ENCODE measurements around the gene PSMB3. TPM values are rescaled to one million over a fixed set of nuclear protein-coding genes. Genes with fewer than 3 reads are reported as not detected.

PSMB3 gene
- total RNA-seq, 1 donor from 2014 or later = 288 TPM

GRCh38 chr17:38768417-38768816, 15.9 kb downstream of the PSMB3 start:
- H3K27me3 ChIP-seq (ENCODE audit: control insufficient read depth, insufficient read depth, low read length) = no peaks in the 10 kb centered on the region
- peaks cover 22% of the 10 kb centered on the region for H3K36me3 ChIP-seq (ENCODE audit: control insufficient read depth, insufficient read depth, low read length)
- TF ChIP-seq CTCF (IDR thresholded peaks at IDR 0.05; ENCODE audit: insufficient read depth, low read length, severe bottlenecking) = no peak
- no peak for DNase-seq (ENCODE audit: low read depth)
- no peak for FAIRE-seq
- H3K4me3 ChIP-seq (ENCODE audit: low read depth, low read length) = no peak overlapping the region

GRCh38 chr17:38773258-38773657, 20.7 kb downstream of the PSMB3 start:
- Histone ChIP-seq H3K36me3 (ENCODE audit: control insufficient read depth, insufficient read depth, low read length) (peaks cover 25% of the 10 kb centered on the region), H3K4me3 (ENCODE audit: low read depth, low read length) (no peak overlapping the region), H3K27me3 (ENCODE audit: control insufficient read depth, insufficient read depth, low read length) (no peaks in the 10 kb centered on the region)
- TF ChIP-seq CTCF (IDR thresholded peaks at IDR 0.05; ENCODE audit: insufficient read depth, low read length, severe bottlenecking) = no peak
- DNase-seq (ENCODE audit: low read depth) (no peak), FAIRE-seq (no peak)

GRCh38 chr17:38777641-38778250, 25.2 kb downstream of the PSMB3 start:
- TF ChIP-seq CTCF (IDR thresholded peaks at IDR 0.05; ENCODE audit: insufficient read depth, low read length, severe bottlenecking) = no peak
- no peak for DNase-seq (ENCODE audit: low read depth)
- FAIRE-seq = no peak

GRCh38 chr17:38779965-38780752, 27.6 kb downstream of the PSMB3 start:
- peaks cover 42% of the 10 kb centered on the region for H3K36me3 ChIP-seq (ENCODE audit: control insufficient read depth, insufficient read depth, low read length)
- no peak for TF ChIP-seq CTCF (IDR thresholded peaks at IDR 0.05; ENCODE audit: insufficient read depth, low read length, severe bottlenecking)
- DNase-seq (ENCODE audit: low read depth) (no peak), FAIRE-seq (no peak)
- H3K27me3 ChIP-seq (ENCODE audit: control insufficient read depth, insufficient read depth, low read length) = no peaks in the 10 kb centered on the region
- no peak overlapping the region for H3K4me3 ChIP-seq (ENCODE audit: low read depth, low read length)

More at GRCh38 chr17:38777641-38778250, 25.2 kb downstream of the PSMB3 start:
- Histone ChIP-seq H3K4me3 (ENCODE audit: low read depth, low read length) (no peak overlapping the region), H3K36me3 (ENCODE audit: control insufficient read depth, insufficient read depth, low read length) (peaks cover 40% of the 10 kb centered on the region), H3K27me3 (ENCODE audit: control insufficient read depth, insufficient read depth, low read length) (no peaks in the 10 kb centered on the region)

GRCh38 chr17:38783227-38783626, 30.7 kb downstream of the PSMB3 start:
- FAIRE-seq = no peak
- TF ChIP-seq CTCF (IDR thresholded peaks at IDR 0.05; ENCODE audit: insufficient read depth, low read length, severe bottlenecking) = no peak
- Histone ChIP-seq H3K27me3 (ENCODE audit: control insufficient read depth, insufficient read depth, low read length) (no peaks in the 10 kb centered on the region), H3K36me3 (ENCODE audit: control insufficient read depth, insufficient read depth, low read length) (peaks cover 42% of the 10 kb centered on the region), H3K4me3 (ENCODE audit: low read depth, low read length) (no peak overlapping the region)
- no peak for DNase-seq (ENCODE audit: low read depth)
